Activated naive CD4-positive, alpha-beta T cell treated with anti-CD3 and anti-CD28 coated beads, Interleukin-2, amount 50 U/mL, for 24 hours (primary cell): Measurements from ENCODE around the gene ARHGEF37.
"Not testable (repeated sequence)": the region's sequence is repeated elsewhere in the genome, so short reads cannot be mapped to it uniquely, and the experiment has no call there.

ENCODE experiments used
- H3K27ac Mint-ChIP-seq: one replicate; pipeline ENCODE4 v1.8.0; 2021; ENCODE audit warnings: mild to moderate bottlenecking, mixed read lengths
- H3K27me3 Mint-ChIP-seq: one replicate; pipeline ENCODE4 v1.8.0; 2021; ENCODE audit warnings: mixed read lengths
- H3K36me3 Mint-ChIP-seq: one replicate; pipeline ENCODE4 v1.8.0; 2021; ENCODE audit warnings: mixed read lengths
- H3K4me1 Mint-ChIP-seq: one replicate; pipeline ENCODE4 v1.8.0; 2021; ENCODE audit warnings: mixed read lengths
- H3K4me3 Mint-ChIP-seq: one replicate; pipeline ENCODE4 v1.8.0; 2021; ENCODE audit warnings: mild to moderate bottlenecking, mixed read lengths
- H3K9me3 Mint-ChIP-seq: one replicate; pipeline ENCODE4 v1.8.0; 2021; ENCODE audit warnings: mixed read lengths

ARHGEF37 gene

DNA sequence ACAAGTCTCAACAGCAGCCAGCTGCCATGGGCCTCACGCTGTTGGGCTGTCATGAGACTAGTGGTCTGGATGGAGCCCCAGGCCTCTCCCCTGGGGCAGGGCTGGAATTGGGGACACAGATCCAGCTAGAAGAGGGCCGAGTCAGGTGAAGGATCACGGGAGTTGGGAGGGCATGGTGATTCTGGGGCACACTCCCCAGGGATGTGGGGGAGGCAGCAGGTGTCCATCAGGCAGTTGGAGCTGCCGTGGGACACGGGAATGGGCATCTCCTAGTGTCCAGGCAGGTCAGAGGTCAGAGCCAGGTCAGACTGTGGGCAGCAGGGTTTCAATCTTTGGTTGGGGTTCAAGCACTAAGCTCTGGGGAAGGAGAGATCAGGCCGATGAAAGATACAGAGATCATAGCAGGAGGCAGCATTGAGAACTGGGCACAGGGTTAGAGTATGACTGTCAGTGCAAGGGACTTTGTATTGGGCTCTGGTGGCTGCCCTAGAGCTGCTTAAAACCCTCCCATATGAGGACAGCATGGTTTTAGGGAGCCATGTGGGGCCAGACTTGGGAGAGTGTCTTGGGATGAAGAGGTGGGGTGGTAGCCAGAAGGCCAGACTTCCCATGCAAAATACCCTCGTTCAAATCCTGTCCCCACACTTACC is 59.2 kb downstream of the ARHGEF37 start:
- Mint-ChIP-seq H3K27me3 (no peaks in the 10 kb centered on the region), H3K27ac (no peak overlapping the region), H3K9me3 (no peaks in the 10 kb centered on the region), H3K4me3 (no peak overlapping the region), H3K4me1 (no peaks in the 10 kb centered on the region), H3K36me3 (no peaks in the 10 kb centered on the region)

DNA sequence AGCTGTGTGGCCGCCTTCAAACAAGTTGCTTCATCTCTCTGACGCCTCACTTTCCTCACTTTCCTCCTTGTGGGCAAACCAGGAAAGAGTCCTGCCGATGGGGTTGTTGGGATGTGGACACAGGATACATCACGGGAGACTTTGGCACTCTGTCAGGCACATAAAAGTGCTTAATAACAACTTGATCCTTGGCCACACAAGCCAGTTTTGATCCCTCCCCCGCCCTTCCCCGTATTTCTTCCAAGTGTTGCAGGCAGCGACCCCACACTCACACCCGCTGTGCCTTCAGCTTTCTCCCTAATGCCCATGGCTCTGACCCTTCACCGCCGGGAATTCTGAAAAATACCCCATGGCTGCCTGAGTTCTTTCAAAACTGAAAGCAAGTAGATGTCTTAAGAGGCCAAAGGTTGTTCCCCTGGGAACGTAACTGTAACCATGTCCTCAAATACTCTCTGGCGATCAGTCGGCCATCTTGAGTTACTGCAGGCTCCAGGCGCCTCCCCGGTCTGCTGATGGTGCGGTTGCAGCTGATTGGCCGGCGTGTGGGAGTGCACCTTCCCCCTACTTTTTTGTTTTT is 59.8 kb downstream of the ARHGEF37 start:
- no peak overlapping the region for H3K4me3 Mint-ChIP-seq
- H3K27me3 Mint-ChIP-seq: no peaks in the 10 kb centered on the region
- no peak overlapping the region for H3K27ac Mint-ChIP-seq
- H3K36me3 Mint-ChIP-seq: no peaks in the 10 kb centered on the region
- no peaks in the 10 kb centered on the region for H3K9me3 Mint-ChIP-seq
- no peaks in the 10 kb centered on the region for H3K4me1 Mint-ChIP-seq

DNA sequence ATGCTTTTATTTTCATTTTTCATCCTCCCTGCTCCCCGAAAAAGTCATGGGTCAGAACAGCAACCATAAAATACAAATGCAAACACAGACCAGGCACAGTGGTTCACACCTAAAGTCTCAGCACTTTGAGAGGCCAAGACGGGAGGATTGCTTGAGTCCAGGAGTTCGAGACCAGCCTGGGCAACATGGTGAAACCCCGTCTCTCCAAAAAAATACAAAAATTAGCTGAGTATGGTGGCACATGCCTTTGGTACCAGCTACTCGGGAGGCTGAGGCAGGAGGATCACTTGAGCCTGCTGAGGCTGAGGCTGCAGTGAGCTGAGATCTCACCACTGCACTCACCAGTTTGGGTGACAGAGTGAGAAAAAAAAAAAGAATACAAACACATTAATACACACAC is 60.3 kb downstream of the ARHGEF37 start:
- Mint-ChIP-seq H3K27me3 (no peaks in the 10 kb centered on the region), H3K4me1 (peaks cover 3% of the 10 kb centered on the region), H3K9me3 (no peaks in the 10 kb centered on the region), H3K4me3 (no peak overlapping the region), H3K36me3 (no peaks in the 10 kb centered on the region), H3K27ac (no peak overlapping the region)

DNA sequence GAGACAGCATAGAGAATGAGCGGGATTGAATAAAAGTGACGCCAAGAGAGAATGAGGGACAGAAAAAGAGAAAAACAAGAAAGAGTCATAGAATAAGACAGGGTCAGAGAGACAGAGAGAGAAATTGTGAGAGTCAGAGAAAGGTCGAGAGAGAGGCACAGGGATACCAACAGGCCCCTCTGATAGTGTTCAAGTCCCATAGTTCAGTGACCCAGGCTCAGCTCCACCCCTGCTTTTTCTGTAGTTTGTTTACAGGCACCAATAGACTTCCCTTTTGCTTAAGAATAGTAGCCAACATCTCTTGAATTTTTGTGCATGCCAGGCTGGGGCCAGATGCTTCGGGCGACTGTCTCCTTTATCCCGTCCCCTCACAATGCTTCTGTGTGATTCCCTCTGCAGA is 62.5 kb downstream of the ARHGEF37 start:
- no peaks in the 10 kb centered on the region for H3K9me3 Mint-ChIP-seq
- no peaks in the 10 kb centered on the region for H3K36me3 Mint-ChIP-seq
- H3K4me1 Mint-ChIP-seq: peaks cover 12% of the 10 kb centered on the region
- no peak overlapping the region for H3K4me3 Mint-ChIP-seq
- H3K27ac Mint-ChIP-seq: no peak overlapping the region
- no peaks in the 10 kb centered on the region for H3K27me3 Mint-ChIP-seq

DNA sequence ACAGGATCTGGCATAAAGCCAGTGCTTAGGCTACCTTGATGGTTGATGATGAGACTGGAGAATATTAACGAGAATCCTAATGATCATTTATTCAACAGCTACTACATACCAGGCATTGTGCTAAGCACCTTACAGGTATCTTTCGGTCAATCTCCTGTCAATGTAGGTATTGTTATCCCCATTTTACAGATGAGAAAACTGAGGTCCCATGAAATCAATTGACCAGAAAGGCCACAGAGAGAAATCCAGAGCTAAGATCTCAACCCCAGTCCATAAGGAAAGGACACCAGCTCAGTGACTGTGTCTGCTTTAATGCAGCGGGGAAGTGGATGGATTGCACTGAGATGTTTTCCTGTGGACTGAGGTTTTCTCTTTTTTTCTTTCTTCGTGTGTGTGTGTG is 63.3 kb downstream of the ARHGEF37 start:
- Mint-ChIP-seq H3K9me3 (no peaks in the 10 kb centered on the region), H3K27ac (no peak overlapping the region), H3K27me3 (no peaks in the 10 kb centered on the region)

DNA sequence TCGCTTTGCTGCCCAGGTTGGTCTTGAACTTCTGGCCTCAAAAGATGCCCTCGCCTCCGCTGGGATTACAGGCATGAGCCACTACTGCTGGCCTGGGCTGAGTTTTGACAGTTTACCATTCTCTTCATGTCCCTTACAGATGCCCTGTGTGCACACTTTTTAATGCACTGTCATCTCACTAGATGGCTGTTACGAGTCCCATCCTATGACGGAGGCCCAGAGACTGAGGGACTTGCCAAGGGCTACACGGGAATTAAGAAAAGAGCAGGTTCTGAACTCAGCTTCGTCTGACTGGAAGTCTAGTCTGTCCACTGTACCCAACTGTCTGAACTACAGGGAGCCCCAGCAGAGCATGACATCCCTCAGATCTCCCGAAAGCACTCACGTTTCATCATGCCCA is 63.9 kb downstream of the ARHGEF37 start:
- no peak overlapping the region for H3K27ac Mint-ChIP-seq
- H3K36me3 Mint-ChIP-seq: no peaks in the 10 kb centered on the region
- no peaks in the 10 kb centered on the region for H3K9me3 Mint-ChIP-seq
- H3K4me1 Mint-ChIP-seq: peaks cover 12% of the 10 kb centered on the region
- no peak overlapping the region for H3K4me3 Mint-ChIP-seq
- H3K27me3 Mint-ChIP-seq: no peaks in the 10 kb centered on the region

More for the DNA sequence above, 63.3 kb downstream of the ARHGEF37 start:
- no peak overlapping the region for H3K4me3 Mint-ChIP-seq
- H3K36me3 Mint-ChIP-seq: no peaks in the 10 kb centered on the region
- H3K4me1 Mint-ChIP-seq: peaks cover 12% of the 10 kb centered on the region

DNA sequence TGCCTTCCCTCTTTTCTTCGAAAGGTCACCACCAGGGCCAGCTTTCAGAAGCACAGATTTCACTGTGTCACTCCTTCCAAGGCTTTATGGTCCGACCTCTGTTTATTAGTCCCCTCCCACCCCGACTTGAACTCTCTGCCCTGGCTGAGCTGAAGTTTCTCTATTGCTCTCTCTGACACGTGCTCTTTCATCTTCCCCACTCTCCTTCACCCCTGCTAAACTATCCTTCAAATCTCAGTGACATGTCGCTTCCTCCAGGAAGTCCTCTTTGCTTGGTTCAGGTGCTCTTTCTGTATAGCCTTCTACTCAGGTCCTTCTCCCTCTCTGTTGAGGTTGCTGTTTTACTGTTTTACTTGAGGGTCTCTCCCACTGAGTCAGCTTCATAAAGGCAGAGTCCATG is 64.4 kb downstream of the ARHGEF37 start:
- Mint-ChIP-seq H3K4me1 (peaks cover 12% of the 10 kb centered on the region), H3K27ac (no peak overlapping the region), H3K27me3 (no peaks in the 10 kb centered on the region), H3K9me3 (no peaks in the 10 kb centered on the region), H3K4me3 (no peak overlapping the region), H3K36me3 (no peaks in the 10 kb centered on the region)

DNA sequence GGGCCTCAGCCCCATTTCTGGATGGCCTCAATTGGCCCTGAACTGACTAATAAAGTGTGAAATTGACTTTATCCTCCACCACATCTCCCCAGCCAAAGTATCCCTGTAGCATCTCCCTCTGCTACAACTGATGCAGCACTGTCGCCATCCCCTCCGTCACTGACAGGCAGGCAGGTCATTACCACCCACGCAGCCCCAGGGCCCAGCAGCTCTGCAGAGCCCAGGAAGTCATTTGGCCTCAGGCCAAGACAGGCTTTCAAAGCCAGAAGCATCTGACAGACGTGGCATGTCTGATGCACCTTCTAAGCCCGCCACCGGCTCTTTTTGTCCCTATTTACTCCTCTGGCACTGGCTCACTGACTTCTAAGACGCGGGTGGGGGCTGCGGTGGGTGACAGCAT is 65.3 kb downstream of the ARHGEF37 start:
- no peaks in the 10 kb centered on the region for H3K9me3 Mint-ChIP-seq
- H3K4me3 Mint-ChIP-seq: no peak overlapping the region
- H3K27me3 Mint-ChIP-seq: no peaks in the 10 kb centered on the region
- H3K36me3 Mint-ChIP-seq: no peaks in the 10 kb centered on the region
- no peak overlapping the region for H3K27ac Mint-ChIP-seq
- H3K4me1 Mint-ChIP-seq: peaks cover 12% of the 10 kb centered on the region

DNA sequence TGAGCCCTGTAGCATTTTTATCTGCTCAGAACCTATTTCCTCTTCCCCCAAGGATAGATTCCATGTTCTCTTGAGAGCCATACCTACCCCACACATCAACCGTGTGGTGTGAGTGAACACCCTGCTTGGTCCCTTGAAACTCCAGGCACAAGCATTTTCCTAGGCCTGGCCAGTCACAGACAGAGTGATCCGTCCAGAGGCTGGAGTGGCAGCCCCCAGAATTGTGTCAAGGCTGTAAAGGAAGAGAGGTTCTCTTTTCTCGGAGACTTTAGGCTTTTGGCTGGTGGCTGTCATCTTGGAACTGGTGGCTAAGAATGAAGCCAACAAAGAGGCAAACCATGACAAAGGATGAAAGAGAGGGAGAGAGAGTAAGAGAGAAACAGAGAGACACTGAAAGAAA is 66.0 kb downstream of the ARHGEF37 start:
- no peak overlapping the region for H3K27ac Mint-ChIP-seq
- H3K4me1 Mint-ChIP-seq: peaks cover 12% of the 10 kb centered on the region
- no peaks in the 10 kb centered on the region for H3K27me3 Mint-ChIP-seq
- no peaks in the 10 kb centered on the region for H3K36me3 Mint-ChIP-seq
- H3K4me3 Mint-ChIP-seq: no peak overlapping the region
- no peaks in the 10 kb centered on the region for H3K9me3 Mint-ChIP-seq

DNA sequence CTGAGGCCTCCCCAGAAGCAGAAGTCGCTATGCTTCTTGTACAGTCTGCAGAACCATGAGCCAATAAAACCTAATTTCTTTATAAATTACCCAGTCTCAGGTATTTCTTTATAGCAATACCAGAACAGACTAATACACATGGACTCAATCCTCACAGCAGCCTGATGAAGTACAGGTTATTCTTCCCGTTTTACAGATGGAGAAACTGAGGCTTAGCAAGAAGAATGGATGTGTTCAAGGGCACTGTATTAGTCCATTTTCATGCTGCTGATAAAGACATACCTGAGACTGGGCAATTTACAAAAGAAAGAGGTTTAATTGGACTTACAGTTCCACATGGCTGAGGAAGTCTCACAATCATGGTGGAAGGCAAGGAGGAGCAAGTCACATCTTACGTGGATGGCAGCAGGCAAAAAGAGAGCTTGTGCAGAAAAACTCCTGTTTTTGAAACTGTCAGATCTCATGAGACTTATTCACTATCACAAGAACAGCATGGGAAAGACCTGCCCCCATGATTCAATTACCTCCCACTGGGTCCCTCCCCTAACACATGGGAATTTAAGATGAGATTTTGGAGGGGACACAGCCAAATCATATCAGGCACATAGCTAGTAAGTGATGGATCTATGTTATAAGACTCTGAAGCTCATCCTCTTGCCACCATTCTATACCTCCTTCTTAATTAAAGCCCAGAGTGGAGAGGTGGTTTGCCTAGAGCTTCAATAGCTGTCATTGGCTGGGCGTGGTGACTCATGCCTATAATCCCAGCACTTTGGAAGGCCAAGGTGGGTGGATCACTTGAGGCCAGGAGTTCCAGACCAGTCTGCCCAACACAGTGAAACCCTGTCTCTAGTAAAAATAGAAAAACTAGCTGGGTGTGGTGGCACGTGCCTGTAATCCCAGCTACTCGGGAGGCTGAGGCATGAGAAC is 67.4 kb downstream of the ARHGEF37 start:
- H3K9me3 Mint-ChIP-seq, H3K27ac Mint-ChIP-seq, H3K4me3 Mint-ChIP-seq, H3K36me3 Mint-ChIP-seq, H3K27me3 Mint-ChIP-seq: not testable (repeated sequence)
- H3K4me1 Mint-ChIP-seq: peaks cover 12% of the 10 kb centered on the region

DNA sequence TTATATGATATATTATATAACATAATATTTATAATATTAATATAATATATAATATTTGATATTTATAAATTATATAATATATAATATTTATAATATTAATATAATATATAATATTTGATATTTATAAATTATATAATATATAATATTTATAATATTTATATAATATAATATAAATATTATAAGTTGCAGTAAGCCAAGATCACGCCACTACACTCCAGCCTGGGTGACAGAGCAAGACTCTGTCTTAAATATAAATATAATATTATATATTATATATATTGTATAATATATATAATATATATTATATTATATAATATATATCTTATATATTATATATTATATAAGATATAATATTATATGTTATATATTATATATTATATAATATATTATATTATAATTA is 68.4 kb downstream of the ARHGEF37 start:
- not testable (repeated sequence) for H3K27me3 Mint-ChIP-seq, H3K36me3 Mint-ChIP-seq, H3K27ac Mint-ChIP-seq, H3K4me3 Mint-ChIP-seq, H3K9me3 Mint-ChIP-seq
- H3K4me1 Mint-ChIP-seq: peaks cover 12% of the 10 kb centered on the region

DNA sequence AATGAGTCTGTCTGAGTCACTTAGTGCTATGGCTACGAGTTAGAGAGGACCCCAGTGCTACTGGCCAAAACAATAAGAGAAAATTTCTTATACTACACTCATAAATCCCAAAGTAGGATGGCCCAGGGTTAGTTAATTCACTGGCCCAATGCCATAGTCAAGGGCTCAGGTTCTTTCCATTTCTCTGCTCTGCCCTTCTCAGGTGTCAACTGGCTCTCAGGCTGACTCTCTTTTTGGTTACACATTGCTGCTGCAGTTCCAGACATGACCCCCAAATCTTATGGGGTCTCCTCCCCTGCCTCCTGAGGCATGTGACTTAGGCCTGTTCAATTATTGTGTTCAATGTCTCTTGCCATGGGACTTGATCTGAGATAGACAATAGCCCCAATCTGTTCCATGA is 70.4 kb downstream of the ARHGEF37 start:
- no peaks in the 10 kb centered on the region for H3K27me3 Mint-ChIP-seq
- peaks cover 9% of the 10 kb centered on the region for H3K4me1 Mint-ChIP-seq
- no peaks in the 10 kb centered on the region for H3K36me3 Mint-ChIP-seq
- no peak overlapping the region for H3K4me3 Mint-ChIP-seq
- peaks cover 2% of the 10 kb centered on the region for H3K9me3 Mint-ChIP-seq
- H3K27ac Mint-ChIP-seq: no peak overlapping the region

DNA sequence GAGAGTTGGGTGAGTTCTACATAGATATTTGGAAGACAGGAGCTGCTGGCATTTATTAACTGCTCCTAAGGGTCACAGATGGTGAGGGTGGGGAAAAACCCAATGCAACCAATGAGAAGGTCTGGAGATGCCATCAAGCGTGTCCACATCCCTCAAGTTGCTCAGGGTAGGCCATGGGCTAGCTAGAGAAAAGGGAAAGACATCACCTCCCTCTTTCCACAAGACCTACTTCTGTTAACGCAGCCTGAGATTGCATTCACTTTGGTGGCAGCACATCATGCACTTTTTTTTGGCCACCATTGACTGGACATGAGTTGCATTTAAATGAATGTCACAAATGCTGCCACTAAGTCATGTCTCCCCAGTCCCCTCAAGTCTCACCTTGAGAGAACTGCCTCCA is 71.4 kb downstream of the ARHGEF37 start:
- no peaks in the 10 kb centered on the region for H3K36me3 Mint-ChIP-seq
- no peaks in the 10 kb centered on the region for H3K27me3 Mint-ChIP-seq
- H3K9me3 Mint-ChIP-seq: peaks cover 5% of the 10 kb centered on the region
- no peak overlapping the region for H3K27ac Mint-ChIP-seq
- no peak overlapping the region for H3K4me3 Mint-ChIP-seq
- no peaks in the 10 kb centered on the region for H3K4me1 Mint-ChIP-seq

DNA sequence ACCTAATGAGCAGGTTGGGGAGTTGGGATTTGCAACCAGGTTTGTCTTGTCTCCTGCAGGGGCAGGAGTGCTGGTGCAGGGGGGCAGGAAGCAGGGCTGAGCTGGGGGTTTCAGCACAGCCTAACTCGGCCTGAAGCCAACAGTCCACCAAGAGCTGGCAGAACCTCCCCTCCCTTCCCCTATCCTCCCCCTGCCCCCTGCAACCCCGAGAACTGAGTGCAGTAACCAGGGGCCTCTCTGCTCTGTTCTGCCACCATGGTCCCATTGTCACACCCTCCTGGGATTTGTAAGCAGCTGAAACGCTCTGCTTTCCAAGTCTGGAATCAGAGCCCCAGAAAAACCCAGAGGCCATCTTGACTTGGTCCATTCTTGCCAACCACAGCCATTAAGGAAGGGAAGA is 72.9 kb downstream of the ARHGEF37 start:
- no peaks in the 10 kb centered on the region for H3K4me1 Mint-ChIP-seq
- peaks cover 2% of the 10 kb centered on the region for H3K27me3 Mint-ChIP-seq
- H3K36me3 Mint-ChIP-seq: no peaks in the 10 kb centered on the region
- H3K4me3 Mint-ChIP-seq: no peak overlapping the region
- H3K27ac Mint-ChIP-seq: no peak overlapping the region
- H3K9me3 Mint-ChIP-seq: peaks cover 5% of the 10 kb centered on the region

DNA sequence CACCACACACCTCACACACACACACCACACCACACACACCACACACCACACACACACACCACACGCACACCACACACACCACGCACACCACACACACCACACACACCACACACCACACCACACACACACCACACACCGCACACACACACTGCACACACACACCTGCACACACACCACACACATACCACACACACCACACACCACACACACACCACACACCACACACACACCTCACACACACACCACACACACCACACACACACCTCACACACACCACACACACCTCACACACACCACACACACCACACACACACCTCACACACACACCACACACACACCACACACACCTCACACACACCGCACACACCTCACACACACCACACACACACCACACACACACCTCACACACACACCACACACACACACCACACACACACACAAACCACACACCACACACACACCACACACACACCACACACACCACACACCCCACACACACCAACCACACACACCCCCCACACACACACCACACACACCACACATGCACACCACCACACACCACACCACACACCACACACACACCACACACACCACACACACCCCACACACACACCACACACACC is 73.7 kb downstream of the ARHGEF37 start:
- Mint-ChIP-seq H3K4me1 (no peaks in the 10 kb centered on the region), H3K27ac (no peak overlapping the region), H3K36me3 (no peaks in the 10 kb centered on the region), H3K4me3 (no peak overlapping the region), H3K27me3 (peaks cover 4% of the 10 kb centered on the region), H3K9me3 (peaks cover 5% of the 10 kb centered on the region)
